Caco-2 (cell line): Measurements from ENCODE around the gene ACTN4. TPM values are rescaled to one million over a fixed set of nuclear protein-coding genes. Genes with fewer than 3 reads are reported as not detected.

Source experiments
- BruUV-seq: library from RNA; stranded (reverse); fragments of 400-500 nt; replicated peaks from 2 replicates; lab custom pipeline; 2021; lab: Mats Ljungman, UMichigan
- CTCF ChIA-PET: fragments of 300-600 bp; sonication (Branson Sonifier 250); formaldehyde crosslinking; loops from one replicate; lab custom pipeline; 2022; ENCODE audit warnings: antibody characterized with exemption; lab: Charles Lee
- POLR2A ChIA-PET: fragments of 300-600 bp; sonication (Branson Sonifier 250); formaldehyde crosslinking; loops from one replicate; lab custom pipeline; 2022; ENCODE audit warnings: antibody characterized with exemption; lab: Charles Lee
- DNase-seq, 2 experiments: peaks; one replicate each; pipeline versions ENCODE4 v3.0.0 to v3.0.0-alpha.2; 2020 to 2022
- H3K27me3 ChIP-seq: replicated peaks from 2 replicates; pipeline ENCODE4 v1.6.0; 2011; ENCODE audit warnings: low read length; ENCODE audit not compliant: control insufficient read depth, insufficient read depth
- H3K36me3 ChIP-seq: 2 replicates; pipeline ENCODE4 v1.5.1; 2011; ENCODE audit warnings: low read length; ENCODE audit not compliant: control insufficient read depth, insufficient read depth
- H3K4me1 ChIP-seq: fragments of 250-450 bp; sonication (Bioruptor Pico); 2 replicates; pipeline ENCODE4 v1.5.1; 2020; ENCODE audit warnings: mild to moderate bottlenecking
- H3K4me3 ChIP-seq: 2 replicates; pipeline ENCODE4 v1.5.1; 2011; ENCODE audit warnings: low read depth, mild to moderate bottlenecking, control low read depth, low read length
- H3K9me3 ChIP-seq: fragments of 250-450 bp; sonication (Bioruptor Pico); 2 replicates; pipeline ENCODE4 v1.5.1; 2020; ENCODE audit warnings: mild to moderate bottlenecking, moderate library complexity
- H3K27ac Mint-ChIP-seq: one replicate; pipeline ENCODE4 v1.8.0; 2022; ENCODE audit warnings: mixed read lengths; ENCODE audit not compliant: unreplicated experiment
- H3K27me3 Mint-ChIP-seq: one replicate; pipeline ENCODE4 v1.8.0; 2022; ENCODE audit warnings: mixed read lengths; ENCODE audit not compliant: insufficient read depth, unreplicated experiment
- H3K36me3 Mint-ChIP-seq: one replicate; pipeline ENCODE4 v1.8.0; 2022; ENCODE audit warnings: mild to moderate bottlenecking, mixed read lengths; ENCODE audit not compliant: insufficient read depth, unreplicated experiment
- H3K4me1 Mint-ChIP-seq: one replicate; pipeline ENCODE4 v1.8.0; 2022; ENCODE audit warnings: low read depth, mixed read lengths; ENCODE audit not compliant: unreplicated experiment
- H3K4me3 Mint-ChIP-seq: one replicate; pipeline ENCODE4 v1.8.0; 2022; ENCODE audit warnings: mild to moderate bottlenecking, moderate library complexity, mixed read lengths; ENCODE audit not compliant: unreplicated experiment
- H3K9me3 Mint-ChIP-seq: one replicate; pipeline ENCODE4 v1.8.0; 2022; ENCODE audit warnings: mixed read lengths; ENCODE audit not compliant: unreplicated experiment
- intact Hi-C: fragments of 100-400 bp; cut with micrococcal nuclease; formaldehyde crosslinking; loops from one replicate; pipeline ENCODE4 v1.10.0; 2022; ENCODE audit not compliant: unreplicated experiment
- total RNA-seq: library from RNA; stranded (reverse); gene quantifications from 2 replicates; pipeline ENCODE4 v1.2.3, GENCODE V29; 2022
- TF ChIP-seq, protein P1 (sequence below), 2 experiments: fragments of 200-600 bp in 1 of 2; IDR thresholded peaks; 1 replicate in 1 of 2; 2 replicates in 1 of 2; pipeline versions ENCODE4 v1.5.1 to v1.8.0; 2011 to 2022; ENCODE audit warnings: antibody characterized with exemption in 1 of 2, control low read depth in 1 of 2, inconsistent platforms in 1 of 2, low read depth in 1 of 2, low read length in 1 of 2, mild to moderate bottlenecking in 1 of 2, moderate library complexity in 1 of 2; ENCODE audit not compliant: insufficient read depth in 1 of 2, severe bottlenecking in 1 of 2, unreplicated experiment in 1 of 2

The ACTN4 gene
- total RNA-seq, 1 experiment from 2014 or later = 605 TPM

DNA sequence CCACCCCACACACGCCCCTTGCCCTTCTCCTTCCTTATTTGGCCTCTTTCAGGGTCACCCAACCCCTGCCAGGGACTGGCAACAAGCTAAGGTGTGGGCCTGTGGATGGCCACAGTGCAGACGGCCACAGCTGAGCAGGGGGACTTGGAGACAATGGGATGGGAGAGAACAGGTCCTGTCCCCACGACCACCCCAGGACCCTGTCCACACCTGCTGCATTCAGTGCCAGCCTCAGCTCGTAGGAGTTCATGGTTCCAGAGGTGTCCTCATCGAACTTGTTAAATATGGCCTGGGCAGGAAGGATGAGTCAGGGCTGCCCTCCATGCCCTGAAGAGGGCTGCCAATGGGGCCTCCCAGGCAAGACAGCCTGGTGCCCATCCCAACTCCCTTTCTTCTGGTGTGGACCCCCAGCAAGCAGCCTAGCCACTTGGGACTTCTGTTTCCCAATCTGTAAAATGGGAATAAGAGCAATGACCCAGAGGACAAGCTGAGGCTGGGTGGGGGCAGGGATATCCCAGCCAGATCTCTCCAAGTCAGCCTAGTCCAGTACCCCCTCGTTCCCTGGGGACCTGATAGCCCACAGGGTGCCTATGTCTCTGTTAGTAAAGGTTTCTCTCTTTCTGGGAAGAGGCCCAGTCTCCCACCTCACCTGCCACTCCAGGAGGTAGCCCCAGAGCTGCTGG, 86.2 kb downstream of the ACTN4 start:
- no peak overlapping the region for H3K4me3 ChIP-seq
- peaks cover 5% of the 10 kb centered on the region for H3K36me3 ChIP-seq
- intact Hi-C loops = loop anchor here (10.0 kb wide), 1 partner anchor 189 kb away; no protein-coding TSS in a partner anchor
- Mint-ChIP-seq H3K27ac (peak overlapping the region; percentile 88), H3K36me3 (peaks cover 90% of the 10 kb centered on the region), H3K27me3 (no peaks in the 10 kb centered on the region), H3K4me1 (peaks cover 30% of the 10 kb centered on the region), H3K4me3 (no peak overlapping the region), H3K9me3 (no peaks in the 10 kb centered on the region)
- TF ChIP-seq, protein P1, sequence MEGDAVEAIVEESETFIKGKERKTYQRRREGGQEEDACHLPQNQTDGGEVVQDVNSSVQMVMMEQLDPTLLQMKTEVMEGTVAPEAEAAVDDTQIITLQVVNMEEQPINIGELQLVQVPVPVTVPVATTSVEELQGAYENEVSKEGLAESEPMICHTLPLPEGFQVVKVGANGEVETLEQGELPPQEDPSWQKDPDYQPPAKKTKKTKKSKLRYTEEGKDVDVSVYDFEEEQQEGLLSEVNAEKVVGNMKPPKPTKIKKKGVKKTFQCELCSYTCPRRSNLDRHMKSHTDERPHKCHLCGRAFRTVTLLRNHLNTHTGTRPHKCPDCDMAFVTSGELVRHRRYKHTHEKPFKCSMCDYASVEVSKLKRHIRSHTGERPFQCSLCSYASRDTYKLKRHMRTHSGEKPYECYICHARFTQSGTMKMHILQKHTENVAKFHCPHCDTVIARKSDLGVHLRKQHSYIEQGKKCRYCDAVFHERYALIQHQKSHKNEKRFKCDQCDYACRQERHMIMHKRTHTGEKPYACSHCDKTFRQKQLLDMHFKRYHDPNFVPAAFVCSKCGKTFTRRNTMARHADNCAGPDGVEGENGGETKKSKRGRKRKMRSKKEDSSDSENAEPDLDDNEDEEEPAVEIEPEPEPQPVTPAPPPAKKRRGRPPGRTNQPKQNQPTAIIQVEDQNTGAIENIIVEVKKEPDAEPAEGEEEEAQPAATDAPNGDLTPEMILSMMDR (IDR thresholded peaks at IDR 0.05; ENCODE audit: insufficient read depth in 1 of 2, low read depth in 1 of 2, low read length in 1 of 2, severe bottlenecking in 1 of 2, unreplicated experiment in 1 of 2) = no peak
- peaks cover 24% of the 10 kb centered on the region for H3K4me1 ChIP-seq
- POLR2A ChIA-PET = interaction anchor here (0.5 to 1.3 kb wide), 3 partner anchors 89 to 345 kb away, joined by 3 to 9 read pairs (median 4); no protein-coding TSS in a partner anchor
- H3K27me3 ChIP-seq = no peaks in the 10 kb centered on the region
- H3K9me3 ChIP-seq = no peaks in the 10 kb centered on the region
- BruUV-seq = no TSS peak
- no peak for DNase-seq
- CTCF ChIA-PET = interaction anchor here (0.7 to 1.1 kb wide), 2 partner anchors 27 to 197 kb away, joined by 4 to 6 read pairs; partner anchors contain the start of genes MRPS12 and SARS2

DNA sequence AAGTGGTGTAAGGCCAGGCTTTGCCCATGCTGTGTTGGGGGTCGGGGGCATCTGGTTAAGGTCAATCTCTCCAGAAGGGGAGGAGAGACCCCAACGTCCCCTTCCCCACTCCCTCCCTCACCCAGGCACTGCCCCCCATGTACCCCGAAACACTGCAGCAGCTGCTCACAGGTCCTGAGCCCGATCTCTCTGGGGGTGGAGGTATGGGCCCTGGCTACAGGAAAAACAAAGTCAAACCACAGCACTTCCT, 86.7 kb downstream of the ACTN4 start:
- CTCF ChIA-PET = no interaction called here
- H3K36me3 ChIP-seq = peaks cover 5% of the 10 kb centered on the region

GRCh38 chr19:38734426-38735256, 87.2 kb downstream of the ACTN4 start:
- ChIA-PET POLR2A (interaction anchor here (0.6 to 0.8 kb wide), 2 partner anchors 85 to 107 kb away, joined by 4 read pairs; no protein-coding TSS in a partner anchor), CTCF (no interaction called here)
- intact Hi-C loops = loop anchor here (5.0 to 10.0 kb wide), 2 partner anchors 103 to 190 kb away; no protein-coding TSS in a partner anchor
- BruUV-seq = no TSS peak
- Mint-ChIP-seq H3K27ac (peak overlapping the region; percentile 88), H3K9me3 (no peaks in the 10 kb centered on the region), H3K4me3 (peak overlapping the region; percentile 74), H3K27me3 (no peaks in the 10 kb centered on the region), H3K36me3 (peaks cover 80% of the 10 kb centered on the region), H3K4me1 (peaks cover 26% of the 10 kb centered on the region)
- Histone ChIP-seq H3K27me3 (no peaks in the 10 kb centered on the region), H3K4me3 (no peak overlapping the region), H3K4me1 (peaks cover 24% of the 10 kb centered on the region), H3K36me3 (peaks cover 5% of the 10 kb centered on the region), H3K9me3 (no peaks in the 10 kb centered on the region)
- no peak for DNase-seq
- TF ChIP-seq, protein P1 (IDR thresholded peaks at IDR 0.05; ENCODE audit: insufficient read depth in 1 of 2, low read depth in 1 of 2, low read length in 1 of 2, severe bottlenecking in 1 of 2, unreplicated experiment in 1 of 2) = no peak

More for the DNA sequence above, 86.7 kb downstream of the ACTN4 start:
- peaks cover 85% of the 10 kb centered on the region for H3K36me3 Mint-ChIP-seq
- no peak overlapping the region for H3K4me3 Mint-ChIP-seq
- H3K9me3 Mint-ChIP-seq = no peaks in the 10 kb centered on the region
- H3K4me3 ChIP-seq = no peak overlapping the region
- BruUV-seq = no TSS peak
- POLR2A ChIA-PET = interaction anchor here (0.5 kb wide), 1 partner anchor 346 kb away, joined by 9 read pairs; no protein-coding TSS in a partner anchor
- TF ChIP-seq, protein P1 (IDR thresholded peaks at IDR 0.05; ENCODE audit: insufficient read depth in 1 of 2, low read depth in 1 of 2, low read length in 1 of 2, severe bottlenecking in 1 of 2, unreplicated experiment in 1 of 2) = no peak
- no peaks in the 10 kb centered on the region for H3K27me3 Mint-ChIP-seq
- peaks cover 24% of the 10 kb centered on the region for H3K4me1 ChIP-seq
- H3K27ac Mint-ChIP-seq = peak overlapping the region; percentile 88
- peaks cover 30% of the 10 kb centered on the region for H3K4me1 Mint-ChIP-seq
- no peaks in the 10 kb centered on the region for H3K9me3 ChIP-seq
- no peaks in the 10 kb centered on the region for H3K27me3 ChIP-seq
- intact Hi-C loops = loop anchor here (10.0 kb wide), 1 partner anchor 189 kb away; no protein-coding TSS in a partner anchor
- no peak for DNase-seq
